SU-DHL-6 (cell line): ENCODE data around the gene AXDND1.

Experiments used
- EZH2phosphoT487 ChIP-seq: fragments of 200-600 bp; sonication (generic), shearing (Covaris generic); conservative IDR thresholded peaks from 2 replicates; pipeline ENCODE4 v1.6.1; 2018; ENCODE audit warnings: mild to moderate bottlenecking, antibody characterized with exemption, low read length, moderate library complexity, mixed read lengths
- TF ChIP-seq, protein P1 (sequence below): fragments of 200-600 bp; sonication (generic); IDR thresholded peaks from one replicate; pipeline ENCODE4 v1.5.1; 2017; ENCODE audit warnings: antibody characterized with exemption, mild to moderate bottlenecking, low read length, moderate library complexity; ENCODE audit not compliant: insufficient read depth, poor library complexity, severe bottlenecking

DNA sequence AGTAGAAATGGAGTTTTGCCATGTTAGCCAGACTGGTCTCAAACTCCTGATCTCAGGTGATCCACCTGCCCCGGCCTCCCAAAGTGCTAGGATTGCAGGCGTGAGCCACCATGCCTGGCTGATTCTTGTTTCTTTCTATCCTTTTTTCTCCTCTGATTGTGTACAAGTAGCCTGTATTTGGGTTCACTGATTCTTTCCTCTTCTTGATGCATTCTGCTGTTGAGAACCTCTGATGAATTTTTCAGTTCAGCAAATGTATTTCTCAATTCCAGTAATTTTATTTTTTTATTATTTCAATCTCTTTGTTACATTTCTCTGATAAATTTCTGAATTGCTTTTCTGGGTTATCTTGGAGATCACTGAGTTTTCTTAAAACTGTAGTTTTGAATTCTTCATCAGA lies 58.8 kb downstream of the AXDND1 start:
- TF ChIP-seq, protein P1, sequence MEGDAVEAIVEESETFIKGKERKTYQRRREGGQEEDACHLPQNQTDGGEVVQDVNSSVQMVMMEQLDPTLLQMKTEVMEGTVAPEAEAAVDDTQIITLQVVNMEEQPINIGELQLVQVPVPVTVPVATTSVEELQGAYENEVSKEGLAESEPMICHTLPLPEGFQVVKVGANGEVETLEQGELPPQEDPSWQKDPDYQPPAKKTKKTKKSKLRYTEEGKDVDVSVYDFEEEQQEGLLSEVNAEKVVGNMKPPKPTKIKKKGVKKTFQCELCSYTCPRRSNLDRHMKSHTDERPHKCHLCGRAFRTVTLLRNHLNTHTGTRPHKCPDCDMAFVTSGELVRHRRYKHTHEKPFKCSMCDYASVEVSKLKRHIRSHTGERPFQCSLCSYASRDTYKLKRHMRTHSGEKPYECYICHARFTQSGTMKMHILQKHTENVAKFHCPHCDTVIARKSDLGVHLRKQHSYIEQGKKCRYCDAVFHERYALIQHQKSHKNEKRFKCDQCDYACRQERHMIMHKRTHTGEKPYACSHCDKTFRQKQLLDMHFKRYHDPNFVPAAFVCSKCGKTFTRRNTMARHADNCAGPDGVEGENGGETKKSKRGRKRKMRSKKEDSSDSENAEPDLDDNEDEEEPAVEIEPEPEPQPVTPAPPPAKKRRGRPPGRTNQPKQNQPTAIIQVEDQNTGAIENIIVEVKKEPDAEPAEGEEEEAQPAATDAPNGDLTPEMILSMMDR: no peak
- no peak for TF ChIP-seq EZH2phosphoT487
